K562 (cell line): ENCODE measurements around the gene ZDHHC11B. TPM values are rescaled to one million over a fixed set of nuclear protein-coding genes. Genes with fewer than 3 reads are reported as not detected.

Experiments used
- ATAC-seq: fragments of 200-7000 bp; cut with Tn5 transposase; 3 replicates; pipeline ENCODE4 v1.9.1; 2020; ENCODE audit warnings: moderate library complexity
- BruUV-seq: library from RNA; stranded (reverse); fragments of 400-500 nt; replicated peaks from 2 replicates; lab custom pipeline; 2021; lab: Mats Ljungman, UMichigan
- CTCF ChIA-PET: fragments of 300-600 bp; formaldehyde crosslinking; extraction: SDS; loops from one replicate; lab custom pipeline; 2021; ENCODE audit warnings: low intra/inter-chr PET ratio; lab: Yijun Ruan, JAX
- POLR2A ChIA-PET: fragments of 300-600, 350-650 bp; sonication (Branson Sonifier 250); formaldehyde crosslinking; extraction: SDS; loops from one replicate; lab custom pipeline; 2021; ENCODE audit warnings: antibody characterized with exemption, inconsistent platforms; lab: Yijun Ruan, JAX
- DNase-seq, 4 experiments: peaks; one replicate each; pipeline versions ENCODE4 v3.0.0 to v3.0.0-alpha.2; 2011 to 2018; ENCODE audit warnings: low spot score in 3 of 4, mixed read lengths in 3 of 4; ENCODE audit errors: extremely low read depth in 1 of 4
- FAIRE-seq: peaks from 2 replicates; lab custom pipeline; 2011; peaks lifted over from hg19 to GRCh38; lab: Jason Lieb, UNC
- H2AFZ ChIP-seq: 2 replicates; pipeline ENCODE4 v1.6.0; 2011; ENCODE audit warnings: low read depth, low read length, control low read depth, inconsistent platforms
- H3K27ac ChIP-seq: fragments of 200-600 bp; 3 replicates; pipeline ENCODE4 v1.8.0; 2011; ENCODE audit warnings: low read depth, mild to moderate bottlenecking, control low read depth, inconsistent platforms, low read length, moderate library complexity, mixed read lengths; ENCODE audit errors: extremely low read depth
- H3K27me3 ChIP-seq, 2 experiments: fragments of 300-600 bp in 1 of 2; 2 replicates in 1 of 2; 3 replicates in 1 of 2; pipeline versions ENCODE4 v1.6.0 to v1.8.0; 2011; ENCODE audit warnings: inconsistent platforms in 2 of 2, low read length in 2 of 2, mild to moderate bottlenecking in 1 of 2, mixed read lengths in 1 of 2, moderate library complexity in 1 of 2; ENCODE audit not compliant: control insufficient read depth in 2 of 2, insufficient read depth in 2 of 2
- H3K36me3 ChIP-seq: fragments of 300-600 bp; 3 replicates; pipeline ENCODE4 v1.8.0; 2011; ENCODE audit warnings: mild to moderate bottlenecking, low read length, inconsistent platforms; ENCODE audit not compliant: control insufficient read depth, insufficient read depth
- H3K4me1 ChIP-seq, 2 experiments: fragments of 200-600 bp in 1 of 2; replicated peaks in 1 of 2; 2 replicates in 1 of 2; 3 replicates in 1 of 2; pipeline versions ENCODE4 v1.5.1 to v1.8.0; 2011; ENCODE audit warnings: inconsistent platforms in 2 of 2, low read length in 2 of 2, mild to moderate bottlenecking in 1 of 2, mixed read lengths in 1 of 2, moderate library complexity in 1 of 2; ENCODE audit not compliant: control insufficient read depth in 2 of 2, insufficient read depth in 2 of 2
- H3K4me2 ChIP-seq: 2 replicates; pipeline ENCODE4 v1.6.1; 2011; ENCODE audit warnings: low read length, control low read depth, inconsistent platforms, mixed read lengths; ENCODE audit not compliant: insufficient read depth
- H3K4me3 ChIP-seq: fragments of 200-600 bp; sonication (generic), shearing (Covaris generic); 2 replicates; pipeline ENCODE4 v1.5.1; 2016; ENCODE audit warnings: control low read depth, inconsistent platforms
- H3K79me2 ChIP-seq: fragments of 200-600 bp; 3 replicates; pipeline ENCODE4 v1.8.0; 2011; ENCODE audit warnings: low read length, inconsistent platforms; ENCODE audit not compliant: control insufficient read depth, insufficient read depth
- H3K9ac ChIP-seq, 2 experiments: 2 replicates each; pipeline versions ENCODE4 v1.6.0 to v1.6.1; 2011; ENCODE audit warnings: low read depth in 2 of 2, low read length in 2 of 2, control low read depth in 1 of 2, inconsistent platforms in 1 of 2, mild to moderate bottlenecking in 1 of 2, mixed read lengths in 1 of 2; ENCODE audit not compliant: insufficient read depth in 1 of 2
- H3K9me1 ChIP-seq: one replicate; pipeline ENCODE4 v1.6.0; 2011; ENCODE audit warnings: inconsistent platforms, mild to moderate bottlenecking, low read length, moderate library complexity; ENCODE audit not compliant: control insufficient read depth, insufficient read depth
- H3K9me3 ChIP-seq: replicated peaks from 2 replicates; pipeline ENCODE4 v1.5.1; 2011; ENCODE audit warnings: low read depth, low read length, inconsistent platforms; ENCODE audit not compliant: control insufficient read depth, insufficient read depth
- H4K20me1 ChIP-seq: replicated peaks from 2 replicates; pipeline ENCODE4 v1.6.1; 2011; ENCODE audit warnings: low read length, inconsistent platforms, mixed read lengths; ENCODE audit not compliant: control insufficient read depth, insufficient read depth
- CBX8 ChIP-seq: fragments of 200-600 bp; sonication (generic); IDR thresholded peaks from 2 replicates; pipeline ENCODE4 v1.6.1; 2012; ENCODE audit warnings: borderline replicate concordance, mixed run types, low read depth, mild to moderate bottlenecking, moderate library complexity, mixed read lengths, low read length, control low read depth, inconsistent platforms; ENCODE audit not compliant: poor library complexity, severe bottlenecking; ENCODE audit errors: extremely low read depth
- COPS2 ChIP-seq: fragments of 450-650 bp; conservative IDR thresholded peaks from 2 replicates; pipeline ENCODE4 v1.6.1; 2016; ENCODE audit warnings: mild to moderate bottlenecking, moderate library complexity
- E2F4 ChIP-seq: sonication (generic); formaldehyde crosslinking; IDR thresholded peaks from 2 replicates; pipeline ENCODE4 v1.8.0; 2022; ENCODE audit warnings: mild to moderate bottlenecking, low read depth, missing genetic modification reagents
- FOXM1 ChIP-seq, 2 experiments: fragments of 450-650 bp in 1 of 2; sonication (generic) in 1 of 2; formaldehyde crosslinking in 1 of 2; IDR thresholded peaks; 2 replicates each; pipeline versions ENCODE4 v1.6.1 to v1.9.0; 2017 to 2022; ENCODE audit warnings: low read depth in 2 of 2, mild to moderate bottlenecking in 2 of 2, missing genetic modification reagents in 1 of 2, moderate library complexity in 1 of 2
- IRF2 ChIP-seq: sonication (generic); formaldehyde crosslinking; IDR thresholded peaks from 2 replicates; pipeline ENCODE4 v1.8.1; 2022; ENCODE audit warnings: mild to moderate bottlenecking, missing genetic modification reagents
- PHF8 ChIP-seq: fragments of 200-600 bp; sonication (generic); IDR thresholded peaks from 2 replicates; pipeline ENCODE4 v1.6.1; 2012; ENCODE audit warnings: mixed run types, mild to moderate bottlenecking, inconsistent platforms, low read length, moderate library complexity, borderline replicate concordance
- POLR2G ChIP-seq: fragments of 200-400 bp; formaldehyde crosslinking; IDR thresholded peaks from 2 replicates; pipeline ENCODE4 v1.6.1; 2017; ENCODE audit warnings: low read depth, mild to moderate bottlenecking, antibody characterized with exemption, low read length, moderate library complexity
- PRPF4 ChIP-seq: fragments of 200-400 bp; formaldehyde crosslinking; IDR thresholded peaks from one replicate; pipeline ENCODE4 v1.6.1; 2017; ENCODE audit warnings: low read length, low read depth, mild to moderate bottlenecking; ENCODE audit not compliant: insufficient read depth, poor library complexity, severe bottlenecking
- PURB ChIP-seq: sonication (generic); formaldehyde crosslinking; IDR thresholded peaks from 2 replicates; pipeline ENCODE4 v1.9.0; 2021; ENCODE audit warnings: low read depth, mild to moderate bottlenecking, missing genetic modification reagents
- ZNF253 ChIP-seq: fragments of 250-450 bp; sonication (Bioruptor Pico); conservative IDR thresholded peaks from 2 replicates; pipeline ENCODE4 v1.6.1; 2021; ENCODE audit warnings: mild to moderate bottlenecking
- ZNF41 ChIP-seq: fragments of 250-450 bp; sonication (Bioruptor Pico); conservative IDR thresholded peaks from 2 replicates; pipeline ENCODE4 v1.4.0; 2020; ENCODE audit warnings: mild to moderate bottlenecking
- WGBS: fragments of 100-300 bp; shearing (Covaris generic); methylation state at CpG from one replicate; pipeline ENCODE4 v1.1.6; 2016; ENCODE audit warnings: low coverage, mixed read lengths; ENCODE audit not compliant: insufficient coverage; ENCODE audit errors: missing lambda C conversion rate; 5-methylcytosine and 5-hydroxymethylcytosine counted together
- in situ Hi-C: fragments of 300-500 bp; cut with MboI; formaldehyde crosslinking; loops from 4 replicates; pipeline ENCODE4 v1.15.0; 2018; ENCODE audit warnings: inconsistent platforms, mixed read lengths
- intact Hi-C: fragments of 100-400 bp; cut with micrococcal nuclease; formaldehyde crosslinking; loops from 2 replicates; pipeline ENCODE4 v1.14.2; 2022
- polyA plus RNA-seq, 8 experiments: library from polyadenylated mRNA; depleted of rRNA in 4 of 8; stranded (reverse) in 5 of 8; unstranded in 3 of 8; fragments of >200 nt; fragmentation: Nextera tagmentation in 2 of 8; fragmentation: Illumina TruSeq in 1 of 8; extraction: Ambion mirVana in 2 of 8; extraction: Trizol in 1 of 8; gene quantifications; 2 replicates each; pipeline versions ENCODE4 v1.2.1 to v1.2.3, GENCODE V29; 2011 to 2014; ENCODE audit warnings: inconsistent platforms in 1 of 8, missing spikeins in 1 of 8
- total RNA-seq, 7 experiments: library from RNA; depleted of rRNA in 6 of 7; stranded (reverse); fragments of >200 nt in 6 of 7; fragmentation: Illumina TruSeq in 2 of 7; extraction: Trizol in 2 of 7; gene quantifications; 2 replicates each; pipeline versions ENCODE4 v1.2.1 to v1.2.3, GENCODE V29; 2011 to 2021; ENCODE audit warnings: low replicate concordance in 1 of 7
- TF ChIP-seq, protein P1 (sequence below), 3 experiments: IDR thresholded peaks in 2 of 3; conservative IDR thresholded peaks in 1 of 3; 2 replicates each; pipeline ENCODE4 v1.5.1; 2011 to 2012; ENCODE audit warnings: low read length in 3 of 3, mild to moderate bottlenecking in 3 of 3, control low read depth in 2 of 3, improper control_type of control experiment in 1 of 3, inconsistent platforms in 1 of 3, low read depth in 1 of 3, mixed read lengths in 1 of 3, moderate library complexity in 1 of 3; ENCODE audit not compliant: insufficient read depth in 2 of 3
- TF ChIP-seq, protein P2 (sequence below): fragments of 450-650 bp; IDR thresholded peaks from 2 replicates; pipeline ENCODE4 v1.7.0; 2016; ENCODE audit warnings: borderline replicate concordance

Gene ZDHHC11B
- total and polyA plus RNA-seq, 9 of the 15 experiments (the other 6 are each of a cell fraction or from before 2014, with no cell fraction given): 0.03 to 0.23 (median 0.15) TPM; not detected in 3

DNA sequence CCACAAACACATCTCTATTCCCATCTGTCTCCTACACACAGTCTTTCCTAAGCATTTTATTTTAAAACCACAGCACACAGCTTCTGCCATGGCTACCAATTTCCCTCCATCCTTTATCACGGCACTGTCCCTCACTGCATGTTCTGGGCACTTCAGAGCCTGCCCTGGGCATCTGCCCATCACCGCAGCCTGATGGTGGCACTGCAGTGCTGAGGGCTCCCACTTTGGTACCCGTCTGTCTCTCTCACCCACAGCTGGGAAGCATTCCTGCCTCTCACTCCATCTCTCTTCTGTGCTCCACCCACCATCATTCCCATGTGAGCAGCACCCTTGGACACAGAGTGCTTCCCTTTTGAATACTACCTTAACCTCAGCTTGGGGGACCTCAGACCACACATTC, 34.5 kb upstream of the ZDHHC11B start:
- FAIRE-seq: no peak
- Histone ChIP-seq H3K4me2 (no peak overlapping the region), H3K9ac (no peak overlapping the region), H3K27ac (no peak overlapping the region), H3K9me1 (no peaks in the 10 kb centered on the region), H2AFZ (no peak overlapping the region), H3K9me3 (peaks cover 2% of the 10 kb centered on the region; the same call in 1 of the 2 replicates), H3K36me3 (no peaks in the 10 kb centered on the region), H3K27me3 (peaks cover 35 to 49% of the 10 kb centered on the region in 2 experiments), H3K4me3 (no peak overlapping the region), H3K4me1 (no peaks in the 10 kb centered on the region), H3K79me2 (no peaks in the 10 kb centered on the region), H4K20me1 (no peaks in the 10 kb centered on the region; the same call in 1 of the 2 replicates)
- BruUV-seq: no TSS peak
- TF ChIP-seq COPS2: no peak
- TF ChIP-seq PURB (CRISPR knock-in tag): no peak
- TF ChIP-seq FOXM1 (IDR thresholded peaks at IDR 0.05; ENCODE audit: low read depth): no peak
- TF ChIP-seq FOXM1 (CRISPR knock-in tag; IDR thresholded peaks at IDR 0.05; ENCODE audit: low read depth): no peak
- TF ChIP-seq PRPF4: no peak
- TF ChIP-seq ZNF253 (CRISPR knock-in tag): no peak
- TF ChIP-seq, protein P1, sequence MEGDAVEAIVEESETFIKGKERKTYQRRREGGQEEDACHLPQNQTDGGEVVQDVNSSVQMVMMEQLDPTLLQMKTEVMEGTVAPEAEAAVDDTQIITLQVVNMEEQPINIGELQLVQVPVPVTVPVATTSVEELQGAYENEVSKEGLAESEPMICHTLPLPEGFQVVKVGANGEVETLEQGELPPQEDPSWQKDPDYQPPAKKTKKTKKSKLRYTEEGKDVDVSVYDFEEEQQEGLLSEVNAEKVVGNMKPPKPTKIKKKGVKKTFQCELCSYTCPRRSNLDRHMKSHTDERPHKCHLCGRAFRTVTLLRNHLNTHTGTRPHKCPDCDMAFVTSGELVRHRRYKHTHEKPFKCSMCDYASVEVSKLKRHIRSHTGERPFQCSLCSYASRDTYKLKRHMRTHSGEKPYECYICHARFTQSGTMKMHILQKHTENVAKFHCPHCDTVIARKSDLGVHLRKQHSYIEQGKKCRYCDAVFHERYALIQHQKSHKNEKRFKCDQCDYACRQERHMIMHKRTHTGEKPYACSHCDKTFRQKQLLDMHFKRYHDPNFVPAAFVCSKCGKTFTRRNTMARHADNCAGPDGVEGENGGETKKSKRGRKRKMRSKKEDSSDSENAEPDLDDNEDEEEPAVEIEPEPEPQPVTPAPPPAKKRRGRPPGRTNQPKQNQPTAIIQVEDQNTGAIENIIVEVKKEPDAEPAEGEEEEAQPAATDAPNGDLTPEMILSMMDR (IDR thresholded peaks at IDR 0.05 in 2 of 3, conservative IDR thresholded peaks at IDR 0.05 in 1 of 3; ENCODE audit: insufficient read depth in 2 of 3, low read depth in 1 of 3, low read length in 3 of 3): no peak
- no peak for TF ChIP-seq POLR2G
- TF ChIP-seq PHF8: no peak
- no peak for TF ChIP-seq E2F4
- TF ChIP-seq ZNF41: no peak
- TF ChIP-seq, protein P2, sequence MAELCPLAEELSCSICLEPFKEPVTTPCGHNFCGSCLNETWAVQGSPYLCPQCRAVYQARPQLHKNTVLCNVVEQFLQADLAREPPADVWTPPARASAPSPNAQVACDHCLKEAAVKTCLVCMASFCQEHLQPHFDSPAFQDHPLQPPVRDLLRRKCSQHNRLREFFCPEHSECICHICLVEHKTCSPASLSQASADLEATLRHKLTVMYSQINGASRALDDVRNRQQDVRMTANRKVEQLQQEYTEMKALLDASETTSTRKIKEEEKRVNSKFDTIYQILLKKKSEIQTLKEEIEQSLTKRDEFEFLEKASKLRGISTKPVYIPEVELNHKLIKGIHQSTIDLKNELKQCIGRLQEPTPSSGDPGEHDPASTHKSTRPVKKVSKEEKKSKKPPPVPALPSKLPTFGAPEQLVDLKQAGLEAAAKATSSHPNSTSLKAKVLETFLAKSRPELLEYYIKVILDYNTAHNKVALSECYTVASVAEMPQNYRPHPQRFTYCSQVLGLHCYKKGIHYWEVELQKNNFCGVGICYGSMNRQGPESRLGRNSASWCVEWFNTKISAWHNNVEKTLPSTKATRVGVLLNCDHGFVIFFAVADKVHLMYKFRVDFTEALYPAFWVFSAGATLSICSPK: no peak
- TF ChIP-seq CBX8: no peak
- TF ChIP-seq IRF2 (CRISPR knock-in tag): no peak
- ChIA-PET POLR2A (interaction anchor here (0.6 kb wide), 1 partner anchor 153 kb away, joined by 3 read pairs; no protein-coding TSS in a partner anchor), CTCF (no interaction called here)
- 0% methylated on average over 3 of the region's 3 CpGs for WGBS
- intact Hi-C loops (no loop called here), in situ Hi-C loops (no loop called here)
- no peak for ATAC-seq
- DNase-seq: peak in 1 of 4 experiments; percentile 1
